SK-N-MC (cell line): ENCODE data around the gene MAP3K7.

Experiments
- DNase-seq: peaks from one replicate; pipeline ENCODE4 v3.0.0-alpha.2; 2011; ENCODE audit warnings: low read depth, low spot score
- H3K27ac ChIP-seq: fragments of 200-600 bp; sonication (generic); 2 replicates; pipeline ENCODE4 v1.5.1; 2016; ENCODE audit warnings: mixed run types
- H3K36me3 ChIP-seq: fragments of 200-600 bp; sonication (generic); 2 replicates; pipeline ENCODE4 v1.6.1; 2017; ENCODE audit warnings: antibody characterized with exemption, low read length, mixed read lengths; ENCODE audit not compliant: insufficient read depth
- H3K4me3 ChIP-seq: fragments of 200-600 bp; sonication (generic); 2 replicates; pipeline ENCODE4 v1.5.1; 2016
- H3K9ac ChIP-seq: fragments of 200-600 bp; sonication (generic); 2 replicates; pipeline ENCODE4 v1.8.0; 2017; ENCODE audit warnings: mixed run types, mixed read lengths; ENCODE audit not compliant: insufficient read length
- H3K9me3 ChIP-seq: fragments of 200-600 bp; sonication (generic); 2 replicates; pipeline ENCODE4 v1.6.1; 2017; ENCODE audit warnings: low read depth, mild to moderate bottlenecking, antibody characterized with exemption, low read length, moderate library complexity, mixed read lengths
- EZH2 ChIP-seq: fragments of 200-600 bp; sonication (generic); IDR thresholded peaks from one replicate; pipeline ENCODE4 v1.6.1; 2017; ENCODE audit warnings: antibody characterized with exemption
- FOXP2 ChIP-seq: optimal IDR thresholded peaks from 2 replicates; pipeline ENCODE3; 2011; ENCODE audit warnings: mild to moderate bottlenecking, moderate library complexity; ENCODE audit not compliant: insufficient read depth; ENCODE audit errors: extremely low read length, control extremely low read depth
- POLR2AphosphoS5 ChIP-seq: IDR thresholded peaks from 2 replicates; pipeline ENCODE4 v1.6.1; 2012; ENCODE audit warnings: mild to moderate bottlenecking, low read depth, low read length, borderline replicate concordance

The MAP3K7 gene

DNA sequence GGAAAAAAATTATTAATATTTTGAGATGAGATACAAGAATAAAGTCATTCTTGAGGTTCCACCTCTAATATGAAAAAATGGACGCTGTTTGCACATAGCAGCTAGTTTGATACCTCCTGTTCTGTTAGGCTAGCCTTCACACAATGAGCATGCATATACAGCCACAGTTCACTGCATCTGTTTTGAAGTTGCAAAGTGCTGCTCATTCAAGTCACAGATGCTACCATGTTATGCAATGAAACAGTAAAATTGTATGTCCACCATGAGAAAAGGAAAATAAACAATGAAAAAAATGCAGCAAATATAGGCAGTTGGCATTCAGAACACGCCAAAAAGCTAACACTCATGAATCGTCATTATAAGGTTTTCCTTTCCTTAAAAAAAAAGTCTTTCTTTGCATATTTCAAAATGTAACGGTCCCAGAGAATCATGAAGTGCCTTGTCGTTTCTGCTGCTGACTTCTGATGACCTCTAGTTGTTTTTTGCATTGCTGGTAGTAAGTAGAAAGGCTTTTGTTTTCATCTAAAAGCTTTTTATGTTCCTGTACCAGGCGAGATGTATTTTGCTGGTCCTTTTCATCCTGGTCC, 70.7 kb downstream of the MAP3K7 start:
- Histone ChIP-seq H3K9me3 (no peaks in the 10 kb centered on the region), H3K9ac (no peak overlapping the region), H3K4me3 (no peak overlapping the region), H3K36me3 (peaks cover 75% of the 10 kb centered on the region), H3K27ac (no peak overlapping the region)
- no peak for DNase-seq
- no peak for TF ChIP-seq FOXP2
- TF ChIP-seq EZH2, result no peak
- TF ChIP-seq POLR2AphosphoS5, result no peak

DNA sequence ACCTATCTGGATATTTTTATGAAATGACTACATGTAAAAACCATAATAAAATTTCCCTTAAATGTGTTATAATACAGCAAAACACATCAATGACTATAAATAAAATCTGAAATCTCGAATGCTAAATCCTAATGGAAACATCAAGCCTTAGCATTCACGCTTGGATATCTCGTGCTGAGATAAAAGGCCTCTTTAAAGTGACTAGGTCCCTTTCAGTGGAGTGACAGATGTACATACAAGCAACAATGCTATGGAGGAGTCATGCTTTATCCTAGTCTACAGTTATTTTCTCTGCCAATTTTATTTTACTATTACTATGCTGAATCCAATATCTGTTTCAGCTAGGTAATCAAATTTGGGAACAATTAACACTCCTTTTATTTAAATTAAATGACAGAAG, 72.4 kb downstream of the MAP3K7 start:
- no peak for DNase-seq
- no peak for TF ChIP-seq EZH2
- no peak for TF ChIP-seq POLR2AphosphoS5
- TF ChIP-seq FOXP2, result no peak
- Histone ChIP-seq H3K36me3 (peaks cover 60% of the 10 kb centered on the region), H3K9me3 (no peaks in the 10 kb centered on the region), H3K9ac (no peak overlapping the region), H3K4me3 (no peak overlapping the region), H3K27ac (no peak overlapping the region)

GRCh38 chr6:90508753-90509152, 78.1 kb downstream of the MAP3K7 start:
- no peak for DNase-seq
- H3K4me3 ChIP-seq, result no peak overlapping the region
- H3K9ac ChIP-seq, result no peak overlapping the region
- H3K9me3 ChIP-seq, result no peaks in the 10 kb centered on the region
- peaks cover 12% of the 10 kb centered on the region; the same call in 1 of the 2 replicates for H3K36me3 ChIP-seq
- TF ChIP-seq POLR2AphosphoS5, result no peak
- no peak overlapping the region for H3K27ac ChIP-seq

GRCh38 chr6:90502866-90503407, 83.9 kb downstream of the MAP3K7 start:
- Histone ChIP-seq H3K9me3 (no peaks in the 10 kb centered on the region), H3K4me3 (no peak overlapping the region), H3K27ac (no peak overlapping the region), H3K36me3 (no peaks in the 10 kb centered on the region), H3K9ac (no peak overlapping the region)
- TF ChIP-seq POLR2AphosphoS5, result no peak
- no peak for TF ChIP-seq EZH2
- TF ChIP-seq FOXP2, result no peak
- DNase-seq, result no peak

GRCh38 chr6:90502381-90502780, 84.5 kb downstream of the MAP3K7 start:
- H3K27ac ChIP-seq, result no peak overlapping the region
- no peak overlapping the region for H3K9ac ChIP-seq

DNA sequence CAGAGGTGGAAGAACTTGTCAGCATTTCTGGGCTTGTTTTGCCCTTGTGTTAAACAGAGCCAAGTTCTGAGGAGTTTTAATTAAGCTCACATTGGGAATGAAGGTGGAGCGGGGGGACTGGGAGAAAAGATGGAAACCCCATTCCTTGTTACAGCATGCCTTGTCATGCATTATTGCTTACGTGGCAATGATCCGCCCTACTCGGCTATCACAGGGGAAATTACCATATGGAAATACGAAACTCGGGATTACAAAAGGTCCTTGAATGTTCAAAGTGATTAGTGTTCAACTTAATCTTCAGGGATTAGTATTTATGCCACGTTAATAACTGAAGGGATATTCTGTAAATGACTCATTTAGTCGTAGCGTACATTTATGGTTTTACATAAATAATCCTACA, 86.4 kb downstream of the MAP3K7 start:
- H3K27ac ChIP-seq, result no peak overlapping the region
- H3K9me3 ChIP-seq, result no peaks in the 10 kb centered on the region
- H3K9ac ChIP-seq, result no peak overlapping the region
- no peak for DNase-seq
- no peaks in the 10 kb centered on the region for H3K36me3 ChIP-seq
- H3K4me3 ChIP-seq, result no peak overlapping the region
- TF ChIP-seq POLR2AphosphoS5 (no peak), EZH2 (no peak), FOXP2 (no peak)

More at GRCh38 chr6:90502381-90502780, 84.5 kb downstream of the MAP3K7 start:
- H3K36me3 ChIP-seq, result no peaks in the 10 kb centered on the region
- no peak for DNase-seq
- no peaks in the 10 kb centered on the region for H3K9me3 ChIP-seq
- TF ChIP-seq FOXP2 (no peak), EZH2 (no peak), POLR2AphosphoS5 (no peak)
- no peak overlapping the region for H3K4me3 ChIP-seq

GRCh38 chr6:90497411-90497810, 89.5 kb downstream of the MAP3K7 start:
- DNase-seq, result no peak
- Histone ChIP-seq H3K27ac (no peak overlapping the region), H3K4me3 (no peak overlapping the region), H3K36me3 (no peaks in the 10 kb centered on the region), H3K9ac (no peak overlapping the region), H3K9me3 (no peaks in the 10 kb centered on the region)
- TF ChIP-seq EZH2 (no peak), FOXP2 (no peak), POLR2AphosphoS5 (no peak)

GRCh38 chr6:90496258-90497016, 90.4 kb downstream of the MAP3K7 start:
- TF ChIP-seq EZH2 (no peak), POLR2AphosphoS5 (no peak), FOXP2 (no peak)
- no peak overlapping the region for H3K27ac ChIP-seq
- H3K36me3 ChIP-seq, result no peaks in the 10 kb centered on the region
- no peak for DNase-seq
- no peak overlapping the region for H3K4me3 ChIP-seq
- H3K9me3 ChIP-seq, result no peaks in the 10 kb centered on the region
- H3K9ac ChIP-seq, result no peak overlapping the region
